ENCODE results near the gene CYP19A1. TPM values are rescaled to one million over a fixed set of nuclear protein-coding genes. Genes with fewer than 3 reads are reported as not detected.

Gene CYP19A1
- total and polyA plus RNA-seq, 10 of the 15 experiments (the other 5 are each of a cell fraction or from before 2014, with no cell fraction given): 0.08 to 1.8 (median 0.70) TPM

DNA sequence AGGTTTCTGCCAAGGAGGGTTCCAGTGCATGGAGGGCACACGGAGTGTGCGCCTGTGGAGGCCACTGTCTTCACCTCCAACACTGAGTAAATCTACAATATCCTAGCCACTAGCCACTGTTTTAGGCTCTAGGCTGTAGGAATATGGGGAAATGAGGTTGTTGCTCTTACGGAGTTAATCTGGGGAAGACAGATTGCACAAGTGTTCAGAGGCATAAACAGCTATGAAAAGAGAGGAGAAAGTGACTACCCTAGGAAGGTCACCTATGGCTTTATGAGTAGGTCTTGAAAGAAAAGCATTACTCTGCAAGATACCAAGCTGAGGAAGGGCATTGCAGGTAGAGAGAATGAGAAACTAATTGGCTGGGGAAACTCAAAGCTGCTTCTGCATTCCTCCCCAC lies 85.7 kb downstream of the CYP19A1 start:
- TF ChIP-seq CHD2 (IDR thresholded peaks at IDR 0.05; ENCODE audit: borderline replicate concordance, low read depth, low read length): no peak
- no peak for TF ChIP-seq SREBF2 (IDR thresholded peaks at IDR 0.05; ENCODE audit: low read length)
- no peak for TF ChIP-seq ZNF207 (IDR thresholded peaks at IDR 0.05; ENCODE audit: borderline replicate concordance)
- TF ChIP-seq, protein P1, sequence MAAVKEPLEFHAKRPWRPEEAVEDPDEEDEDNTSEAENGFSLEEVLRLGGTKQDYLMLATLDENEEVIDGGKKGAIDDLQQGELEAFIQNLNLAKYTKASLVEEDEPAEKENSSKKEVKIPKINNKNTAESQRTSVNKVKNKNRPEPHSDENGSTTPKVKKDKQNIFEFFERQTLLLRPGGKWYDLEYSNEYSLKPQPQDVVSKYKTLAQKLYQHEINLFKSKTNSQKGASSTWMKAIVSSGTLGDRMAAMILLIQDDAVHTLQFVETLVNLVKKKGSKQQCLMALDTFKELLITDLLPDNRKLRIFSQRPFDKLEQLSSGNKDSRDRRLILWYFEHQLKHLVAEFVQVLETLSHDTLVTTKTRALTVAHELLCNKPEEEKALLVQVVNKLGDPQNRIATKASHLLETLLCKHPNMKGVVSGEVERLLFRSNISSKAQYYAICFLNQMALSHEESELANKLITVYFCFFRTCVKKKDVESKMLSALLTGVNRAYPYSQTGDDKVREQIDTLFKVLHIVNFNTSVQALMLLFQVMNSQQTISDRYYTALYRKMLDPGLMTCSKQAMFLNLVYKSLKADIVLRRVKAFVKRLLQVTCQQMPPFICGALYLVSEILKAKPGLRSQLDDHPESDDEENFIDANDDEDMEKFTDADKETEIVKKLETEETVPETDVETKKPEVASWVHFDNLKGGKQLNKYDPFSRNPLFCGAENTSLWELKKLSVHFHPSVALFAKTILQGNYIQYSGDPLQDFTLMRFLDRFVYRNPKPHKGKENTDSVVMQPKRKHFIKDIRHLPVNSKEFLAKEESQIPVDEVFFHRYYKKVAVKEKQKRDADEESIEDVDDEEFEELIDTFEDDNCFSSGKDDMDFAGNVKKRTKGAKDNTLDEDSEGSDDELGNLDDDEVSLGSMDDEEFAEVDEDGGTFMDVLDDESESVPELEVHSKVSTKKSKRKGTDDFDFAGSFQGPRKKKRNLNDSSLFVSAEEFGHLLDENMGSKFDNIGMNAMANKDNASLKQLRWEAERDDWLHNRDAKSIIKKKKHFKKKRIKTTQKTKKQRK (IDR thresholded peaks at IDR 0.05; ENCODE audit: low read depth, low read length): no peak
- no peak for TF ChIP-seq IKZF2 (IDR thresholded peaks at IDR 0.05)
- no peak for TF ChIP-seq JUNB (IDR thresholded peaks at IDR 0.05)
- TF ChIP-seq CBX3 (IDR thresholded peaks at IDR 0.05; ENCODE audit: borderline replicate concordance, low read depth): no peak
- ChIA-PET SMC1A (ENCODE audit: uncharacterized antibody, unreplicated experiment) (interaction anchor here (0.6 kb wide), 1 partner anchor 320 kb away, joined by 4 read pairs; no protein-coding TSS in a partner anchor), RAD21 (ENCODE audit: unreplicated experiment) (no interaction called here), CTCF (interaction anchor here (1.4 kb wide), 1 partner anchor 149 kb away, joined by 3 read pairs; no protein-coding TSS in a partner anchor), POLR2A (no interaction called here)
- in situ Hi-C loops (cut with MboI): no loop called here
- Histone ChIP-seq H3K9ac (ENCODE audit: control insufficient read depth, insufficient read depth, low read length) (no peak overlapping the region), H3K4me1 (ENCODE audit: control insufficient read depth, insufficient read depth, low read length) (no peaks in the 10 kb centered on the region), H3K79me2 (ENCODE audit: control insufficient read depth, insufficient read depth, low read length) (no peaks in the 10 kb centered on the region), H3K4me3 (no peak overlapping the region), H3K27me3 (replicated peaks in 1 of 2; ENCODE audit: control insufficient read depth in 2 of 2, insufficient read depth in 2 of 2, low read length in 1 of 2) (peaks cover 0 to 2% of the 10 kb centered on the region in 2 experiments; a peak in 2 of 4 replicates), H3K9me3 (replicated peaks; ENCODE audit: control insufficient read depth, insufficient read depth, low read length) (no peaks in the 10 kb centered on the region), H3K27ac (ENCODE audit: control insufficient read depth, insufficient read depth) (no peak overlapping the region), H3K4me2 (ENCODE audit: control insufficient read depth, insufficient read depth) (no peak overlapping the region), H2AFZ (ENCODE audit: control insufficient read depth, low read depth, low read length) (no peak overlapping the region), H4K20me1 (ENCODE audit: control insufficient read depth, insufficient read depth) (no peaks in the 10 kb centered on the region), H3K36me3 (ENCODE audit: control insufficient read depth in 2 of 2, insufficient read depth in 2 of 2, low read length in 1 of 2) (no peaks in the 10 kb centered on the region)
- DNase-seq (ENCODE audit: low read depth, low spot score) (no peak), FAIRE-seq (no peak), ATAC-seq (no peak)
- intact Hi-C loops (cut with micrococcal nuclease; ENCODE audit: unreplicated experiment): no loop called here
- 71% methylated on average over 3 of the region's 3 CpGs for WGBS (ENCODE audit: insufficient coverage, insufficient replicate concordance, low lambda C conversion rate, missing lambda C conversion rate)
- BruUV-seq (replicated peaks): no TSS peak
